GM18526 (cell line): ENCODE data around the gene NEK7.

ENCODE experiments used
- POLR2A ChIP-seq: IDR thresholded peaks from 3 replicates; pipeline ENCODE4 v1.6.1; 2011; ENCODE audit not compliant: insufficient read length; ENCODE audit errors: extremely low read depth

NEK7 gene

DNA sequence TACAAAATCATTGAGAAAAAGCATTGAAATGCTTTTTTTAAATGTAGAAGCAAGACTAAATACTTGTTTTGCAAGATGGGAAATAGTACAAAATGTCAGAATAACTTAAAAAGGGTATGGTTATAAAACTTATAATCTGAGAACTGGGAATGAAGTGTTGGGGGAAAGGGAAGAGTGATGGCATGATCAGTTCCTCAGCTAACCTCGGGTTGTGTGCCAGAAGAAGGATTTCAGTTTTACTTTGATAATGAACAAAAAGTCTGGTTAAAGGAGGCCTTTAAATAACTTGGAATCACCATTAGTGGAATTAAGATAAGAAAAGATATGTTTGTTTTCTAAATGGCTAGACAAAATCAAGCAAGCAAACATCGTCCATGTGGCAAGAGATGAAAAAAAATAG, 20.7 kb downstream of the NEK7 start:
- no peak for TF ChIP-seq POLR2A

DNA sequence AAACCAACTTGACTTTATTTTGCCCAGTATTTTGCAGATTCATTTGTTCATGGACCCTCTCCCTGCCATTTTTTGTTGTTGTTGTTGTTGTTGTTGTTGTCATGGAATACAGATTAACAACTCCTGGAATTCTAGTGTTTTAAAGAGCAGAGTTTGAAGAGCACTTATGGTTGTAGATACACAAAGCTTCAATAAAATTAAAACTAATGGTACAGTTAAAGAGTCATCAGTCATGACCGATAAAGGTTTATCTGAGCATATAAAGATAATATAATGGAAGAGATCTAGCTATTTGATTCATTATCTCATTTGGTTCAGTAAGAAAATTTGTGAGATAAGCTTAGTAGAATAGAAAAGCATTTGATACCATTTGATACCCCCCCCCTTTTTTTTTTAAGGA, 21.8 kb downstream of the NEK7 start:
- TF ChIP-seq POLR2A = no peak

DNA sequence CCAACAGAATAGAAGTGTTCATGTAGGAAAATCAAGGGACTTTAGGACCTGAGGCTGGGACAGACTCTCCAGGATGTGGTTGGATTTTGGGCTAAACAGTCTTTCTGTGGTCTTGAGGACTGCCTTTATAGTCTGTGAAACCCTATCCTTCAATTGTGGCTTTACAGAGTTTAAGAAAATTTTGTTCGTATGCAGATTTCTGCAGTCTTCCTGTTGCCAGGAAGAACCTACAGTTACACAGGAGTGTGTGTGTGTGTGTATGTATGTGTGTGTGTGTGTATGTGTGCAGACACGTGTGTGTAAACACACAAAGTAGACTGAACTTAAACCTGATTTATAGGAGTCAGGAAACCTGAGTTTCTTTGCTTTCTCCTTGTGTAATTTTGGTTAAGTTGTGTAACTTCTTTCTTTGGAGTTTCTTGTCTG, 22.8 kb downstream of the NEK7 start:
- TF ChIP-seq POLR2A = no peak

DNA sequence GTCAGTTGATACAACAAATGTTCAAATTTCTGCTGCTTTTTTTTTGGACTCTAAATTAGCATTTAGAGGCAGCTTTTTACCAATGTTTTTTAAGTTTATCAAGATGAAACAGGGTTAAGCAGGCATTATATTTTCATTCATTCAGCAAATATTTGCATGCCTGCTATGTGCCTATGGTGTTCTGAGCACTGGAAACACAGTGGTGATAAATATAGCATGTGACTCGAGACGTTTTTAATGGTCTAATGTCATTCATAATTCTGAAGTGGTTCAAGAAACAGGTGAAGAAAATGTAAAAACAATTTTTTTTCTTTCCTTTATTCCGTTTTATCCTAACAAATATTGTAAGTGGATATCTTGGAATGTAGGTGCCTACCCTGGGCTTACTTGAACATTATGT, 26.8 kb downstream of the NEK7 start:
- TF ChIP-seq POLR2A = no peak

DNA sequence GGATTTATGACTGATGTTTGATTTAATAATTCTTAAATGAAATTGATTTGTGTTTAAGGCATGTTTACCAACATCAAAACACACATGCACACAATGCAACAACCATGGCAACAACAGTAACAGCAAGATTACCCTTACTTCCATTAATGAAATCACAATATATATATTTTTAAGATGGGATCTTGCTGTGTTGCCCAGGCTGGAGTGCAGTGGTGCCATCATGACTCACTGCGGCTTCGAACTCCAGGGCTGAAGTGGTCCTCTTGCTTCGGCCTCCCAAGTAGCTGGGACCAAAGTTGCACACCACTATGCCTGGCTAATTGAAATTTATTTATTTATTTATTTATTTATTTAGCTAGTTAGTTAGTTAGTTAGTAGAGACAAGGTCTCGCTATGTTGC, 27.7 kb downstream of the NEK7 start:
- TF ChIP-seq POLR2A = no peak

DNA sequence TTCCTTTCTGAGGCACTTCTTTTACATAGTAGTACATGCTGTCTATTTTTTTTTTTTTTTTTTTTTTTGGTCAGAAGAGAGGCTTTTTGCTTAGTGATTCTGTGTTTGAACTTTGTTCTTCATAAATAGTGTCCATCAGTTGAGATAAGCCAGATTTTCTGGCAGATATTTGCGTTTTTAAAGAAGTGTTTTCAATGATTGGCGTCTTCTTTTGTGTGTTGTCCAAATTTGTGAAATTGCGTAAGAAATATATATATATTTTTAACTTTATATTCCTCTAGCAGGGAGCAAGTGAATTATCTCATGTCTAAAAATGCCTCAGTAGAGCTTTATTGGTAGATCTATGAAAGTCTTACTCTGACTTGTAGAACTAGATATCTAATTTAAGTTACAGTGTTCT, 28.3 kb downstream of the NEK7 start:
- TF ChIP-seq POLR2A = no peak

DNA sequence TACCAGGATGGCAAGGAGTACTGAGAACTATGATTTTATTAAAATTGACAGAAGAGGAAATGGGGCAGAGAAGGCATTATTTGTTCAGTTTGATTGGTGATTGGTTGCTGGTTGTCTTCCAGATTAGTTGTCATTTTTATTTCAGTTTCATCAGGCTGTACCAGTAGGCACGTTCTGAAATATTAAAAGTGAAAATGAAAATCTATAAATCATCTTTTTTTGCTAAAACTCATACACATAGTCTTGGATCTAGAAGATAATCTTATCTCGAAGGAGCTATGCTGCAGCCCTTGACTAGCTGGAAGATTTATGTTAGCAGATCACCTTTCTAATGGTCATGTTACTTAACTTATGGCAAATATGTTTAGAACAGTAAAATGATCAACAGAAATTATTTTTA, 29.0 kb downstream of the NEK7 start:
- TF ChIP-seq POLR2A = no peak

DNA sequence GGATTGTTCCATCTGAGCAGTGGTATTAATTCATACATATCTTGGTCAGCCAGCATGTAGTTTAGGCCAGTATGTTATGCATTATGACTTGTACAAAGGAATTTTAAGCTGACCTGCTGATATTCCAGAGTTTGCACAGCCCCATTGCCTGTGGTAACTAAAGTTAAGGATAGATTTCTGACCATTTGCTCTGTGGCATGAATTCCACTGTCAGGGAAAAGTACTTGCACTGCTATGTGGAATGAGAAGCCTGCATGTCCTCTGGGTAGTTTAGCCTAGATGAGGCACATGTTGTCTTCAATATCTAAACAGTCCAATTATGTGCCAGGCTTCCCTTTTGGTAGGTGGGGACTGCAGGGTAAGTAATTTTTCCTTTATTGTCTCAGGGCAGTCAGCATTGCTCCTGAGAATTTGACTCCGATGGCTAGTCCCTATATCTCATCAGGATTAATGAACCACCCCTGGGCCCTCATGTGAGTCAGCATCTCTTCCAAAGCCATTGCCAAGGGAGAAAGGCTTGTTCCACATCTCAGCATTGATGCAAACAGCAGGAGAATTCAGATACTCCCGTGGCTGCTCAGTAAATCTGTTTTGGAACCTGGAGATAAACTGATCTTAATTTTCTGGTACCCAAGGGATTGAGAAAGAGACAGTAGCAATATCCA, 30.2 kb downstream of the NEK7 start:
- TF ChIP-seq POLR2A = no peak

DNA sequence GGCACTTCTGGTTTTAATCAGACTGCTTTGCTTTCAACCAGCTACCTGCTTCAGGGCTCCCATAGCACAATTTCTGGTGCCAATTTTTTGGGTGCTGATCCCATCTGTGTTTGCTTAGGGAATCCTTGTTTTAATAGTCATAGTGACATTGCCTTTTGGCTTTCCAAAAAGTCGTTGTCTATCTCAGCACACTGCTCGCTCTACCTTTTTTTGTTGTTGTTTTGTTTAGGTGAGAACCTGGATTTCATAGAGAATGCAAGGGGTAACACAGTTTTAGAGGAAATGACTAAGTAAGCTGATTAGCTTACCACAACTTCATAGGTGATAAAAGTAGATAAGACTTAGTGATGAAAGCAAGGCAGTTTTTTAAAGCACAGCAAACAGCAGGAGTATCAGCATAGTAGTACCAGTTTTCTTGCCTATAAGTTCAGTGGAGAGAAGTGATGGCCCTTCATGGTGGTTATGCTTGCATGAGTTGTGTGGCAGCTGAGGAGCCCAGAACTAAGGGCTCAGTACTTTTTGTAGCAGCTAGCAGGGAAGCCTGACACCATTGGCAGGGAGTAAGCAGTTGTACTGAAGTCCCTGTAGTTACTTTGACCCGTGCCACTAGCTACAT, 31.3 kb downstream of the NEK7 start:
- no peak for TF ChIP-seq POLR2A

DNA sequence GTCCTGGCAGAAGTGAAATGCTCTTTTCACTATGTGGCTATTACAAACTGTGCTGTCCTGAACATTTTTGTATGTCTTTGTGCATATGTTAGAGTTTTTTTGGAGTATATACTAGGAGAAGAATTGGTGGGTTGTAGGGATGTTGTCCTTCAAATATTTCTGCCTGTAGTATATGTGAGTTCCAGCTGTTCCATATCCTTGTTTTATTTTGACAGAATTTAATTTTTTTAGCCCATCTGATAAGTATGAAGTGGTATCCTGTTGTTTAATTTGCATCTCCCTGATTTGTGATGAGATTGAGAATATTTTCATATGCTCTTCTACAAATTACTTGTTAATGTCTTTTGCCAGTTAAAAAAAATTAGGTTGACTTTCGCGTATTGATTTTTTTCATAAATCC, 34.3 kb downstream of the NEK7 start:
- no peak for TF ChIP-seq POLR2A

DNA sequence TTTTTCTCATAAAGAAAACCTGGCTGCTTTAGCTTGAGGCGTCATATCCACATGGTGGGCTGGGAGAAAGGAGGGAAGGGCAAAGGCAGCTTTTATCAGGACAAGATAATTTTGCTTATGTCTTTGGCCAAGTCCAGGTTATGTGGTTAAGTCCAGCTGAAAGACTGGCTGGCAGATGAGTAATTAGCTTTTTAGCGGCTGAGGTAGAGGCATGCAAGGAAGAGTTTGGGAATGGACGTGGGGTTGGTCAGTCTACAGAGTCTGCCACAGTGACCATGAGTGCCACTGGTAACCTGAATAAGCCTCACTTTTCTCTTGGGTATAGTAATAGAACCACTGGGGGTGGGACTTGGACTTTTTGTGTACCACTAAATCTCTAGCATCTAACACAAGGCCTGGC, 39.8 kb downstream of the NEK7 start:
- TF ChIP-seq POLR2A = no peak

DNA sequence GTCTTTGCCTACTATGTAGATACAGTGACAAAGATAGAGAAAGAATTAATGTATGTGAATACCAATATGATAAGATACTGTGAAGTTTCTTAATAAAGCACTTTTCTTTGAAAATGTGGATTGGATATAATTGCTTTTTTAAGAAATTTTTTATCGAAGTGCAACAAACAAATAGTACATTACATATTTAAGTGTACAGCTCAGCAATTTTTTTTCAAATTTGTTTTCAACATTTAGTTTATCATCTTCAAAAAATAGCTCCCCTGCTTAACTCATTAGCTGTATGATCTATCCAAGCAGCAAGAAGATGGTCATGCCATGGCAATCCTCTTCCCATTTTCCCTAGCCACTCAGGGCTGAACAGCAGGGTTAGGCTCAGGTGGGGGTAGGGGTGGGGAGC, 40.5 kb downstream of the NEK7 start:
- no peak for TF ChIP-seq POLR2A

DNA sequence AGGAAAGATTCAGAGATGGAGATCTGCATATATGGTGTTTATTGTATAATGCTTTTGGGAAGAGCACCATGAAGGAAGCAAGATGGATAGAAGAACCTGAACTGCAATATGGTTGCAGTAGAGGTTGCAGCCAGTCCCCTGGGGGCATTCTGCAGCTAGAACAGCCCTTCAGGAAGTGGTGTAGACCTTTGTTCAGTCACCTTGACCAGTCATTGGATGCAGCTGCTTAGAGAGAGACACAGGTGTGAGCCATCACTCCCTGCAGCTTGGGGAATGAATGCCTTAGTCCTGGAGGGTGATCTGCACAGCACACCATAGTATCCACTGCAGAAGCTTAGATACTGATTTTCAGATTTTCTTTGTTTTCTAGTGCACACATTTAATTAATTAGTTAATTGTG, 42.3 kb downstream of the NEK7 start:
- no peak for TF ChIP-seq POLR2A

DNA sequence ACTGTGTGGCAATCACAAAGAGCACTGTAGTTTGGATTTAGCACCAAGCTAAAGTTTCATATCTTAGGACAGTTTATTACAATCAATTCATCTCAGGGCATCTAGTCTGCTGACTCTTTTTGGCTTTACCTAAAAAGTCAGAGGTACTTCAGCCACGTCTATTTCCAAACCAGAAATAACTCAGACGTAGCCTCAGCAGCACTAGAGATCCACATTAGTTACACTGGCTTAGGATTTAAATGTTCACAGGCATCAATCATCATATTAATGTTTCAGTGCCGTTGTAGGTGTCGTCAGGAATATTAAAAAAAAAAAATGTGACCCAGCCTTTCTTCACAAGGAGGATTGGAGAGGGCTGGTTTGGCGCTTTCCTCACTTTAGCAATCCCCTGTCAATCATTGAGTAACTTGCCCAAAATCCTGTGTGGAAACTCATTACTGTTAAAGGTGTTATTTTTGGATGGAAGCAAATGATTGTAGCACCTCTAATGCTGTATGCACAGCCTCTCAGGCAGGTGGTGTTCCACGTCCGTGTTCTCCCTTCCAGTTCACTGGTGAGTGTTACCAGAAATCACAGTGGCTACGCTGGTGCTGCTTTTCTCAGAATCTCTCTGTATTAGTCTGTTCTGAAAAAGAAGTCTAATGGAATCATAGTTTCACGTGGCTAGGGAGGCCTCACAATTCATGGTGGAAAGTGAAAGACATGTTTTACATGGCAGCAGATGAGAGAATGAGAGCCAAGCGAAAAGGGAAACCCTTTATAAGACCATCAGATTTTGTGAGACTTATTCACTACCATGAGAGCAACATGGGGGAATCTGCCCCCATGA, 45.4 kb downstream of the NEK7 start:
- no peak for TF ChIP-seq POLR2A

DNA sequence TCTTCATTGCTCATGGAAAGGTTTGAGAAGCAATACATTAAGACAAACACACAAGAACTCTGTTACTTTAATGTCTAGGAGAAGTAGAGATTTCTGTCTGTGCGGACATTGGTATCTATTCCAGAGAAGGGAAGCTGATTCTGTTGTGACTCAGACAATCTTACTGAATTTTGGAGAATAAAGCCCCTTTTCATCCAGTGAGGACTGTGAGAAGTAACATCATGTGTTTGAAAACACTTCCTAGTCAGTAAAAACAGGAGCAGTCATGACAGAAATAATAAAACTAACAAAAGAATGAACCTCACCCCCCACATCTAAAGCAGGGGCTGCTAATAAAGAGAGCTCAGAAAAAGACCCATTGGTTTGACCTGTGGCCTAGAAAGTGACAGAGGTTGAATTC, 46.6 kb downstream of the NEK7 start:
- TF ChIP-seq POLR2A = no peak

DNA sequence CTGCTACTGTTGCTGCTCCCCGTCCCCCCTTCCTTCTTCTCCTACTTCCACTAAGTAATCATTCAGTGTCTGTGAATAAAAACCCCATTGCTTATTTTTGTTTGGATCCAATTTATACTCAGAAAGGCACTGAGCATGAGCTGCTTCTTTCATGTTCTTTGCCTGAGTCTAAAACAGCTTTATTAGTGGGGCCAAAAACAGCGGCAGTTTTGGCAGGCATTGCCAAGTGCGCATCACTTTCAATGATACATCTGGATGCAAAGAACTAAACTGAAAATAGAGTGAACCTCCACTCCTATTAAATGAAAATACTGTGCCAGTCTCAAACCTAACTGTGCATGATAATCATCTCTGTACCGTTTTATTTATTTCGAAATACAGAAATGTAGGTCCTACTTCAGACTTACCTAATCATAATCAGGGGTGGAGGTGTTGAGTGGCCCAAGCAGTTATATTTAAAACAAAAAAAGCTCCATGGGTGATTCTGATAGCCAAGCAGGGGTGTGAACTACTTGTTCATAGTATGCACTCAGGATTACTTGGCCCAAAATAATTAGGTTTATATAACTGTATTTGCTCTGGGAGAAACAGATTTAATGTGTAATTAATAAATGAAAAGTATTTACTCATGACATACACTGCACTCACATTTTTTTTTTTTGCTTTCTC, 48.4 kb downstream of the NEK7 start:
- TF ChIP-seq POLR2A = no peak

DNA sequence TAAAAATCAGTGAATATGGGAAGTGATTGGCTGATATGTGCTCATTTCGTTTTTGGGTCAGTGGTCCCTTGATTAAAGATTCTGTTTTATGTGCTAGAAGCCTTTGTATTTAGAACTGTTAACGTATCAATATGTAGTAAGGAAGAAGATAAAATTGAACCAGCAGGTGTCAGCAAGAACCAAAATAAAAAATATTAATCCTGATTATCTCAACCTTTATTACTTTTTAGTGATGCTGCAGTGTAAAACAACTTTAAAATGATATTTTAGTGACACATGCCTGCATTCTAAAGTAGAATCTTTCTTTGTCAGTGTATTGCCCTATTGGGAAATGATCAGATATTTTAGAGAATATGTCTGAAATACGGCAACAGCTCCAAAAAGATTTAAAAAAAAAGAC, 49.5 kb downstream of the NEK7 start:
- no peak for TF ChIP-seq POLR2A

DNA sequence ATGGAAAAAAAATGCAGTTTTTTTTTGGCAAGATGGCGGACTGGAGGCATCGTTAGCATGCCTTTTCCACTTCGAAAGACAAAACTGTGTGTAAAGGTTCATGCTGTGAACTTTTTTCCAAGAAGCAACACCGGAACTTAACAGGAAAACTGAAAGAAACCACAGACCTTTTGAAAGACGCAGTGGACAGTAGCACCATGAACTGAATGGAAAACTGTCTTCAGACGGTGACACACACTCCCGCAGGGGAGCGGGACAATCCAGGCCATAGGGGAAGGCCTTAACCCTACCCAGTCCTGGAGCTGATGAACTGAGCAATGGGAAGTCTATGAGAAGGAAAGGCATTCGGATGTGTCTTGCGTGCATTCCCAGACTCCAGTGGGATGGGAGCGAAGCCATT, 54.9 kb downstream of the NEK7 start:
- TF ChIP-seq POLR2A = no peak
